Mesothelial cell of epicardium (in vitro differentiated cells): ENCODE measurements around the gene DENND4C. TPM values are rescaled to one million over a fixed set of nuclear protein-coding genes. Genes with fewer than 3 reads are reported as not detected.
"Not testable (repeated sequence)": the region's sequence is repeated elsewhere in the genome, so short reads cannot be mapped to it uniquely, and the experiment has no call there.

Experiments
- DNase-seq, 2 experiments: peaks; one replicate each; pipeline ENCODE4 v3.0.0; 2021; ENCODE audit warnings: low spot score in 2 of 2; ENCODE audit not compliant: unreplicated experiment in 2 of 2
- H3K27ac Mint-ChIP-seq: 2 replicates; pipeline ENCODE4 v1.8.0; 2021; ENCODE audit warnings: mixed read lengths
- H3K27me3 Mint-ChIP-seq: 2 replicates; pipeline ENCODE4 v1.8.0; 2021; ENCODE audit warnings: low read depth, mixed read lengths
- H3K36me3 Mint-ChIP-seq: 2 replicates; pipeline ENCODE4 v1.8.0; 2021; ENCODE audit warnings: mixed read lengths
- H3K4me1 Mint-ChIP-seq: 2 replicates; pipeline ENCODE4 v1.8.0; 2021; ENCODE audit warnings: mixed read lengths
- H3K4me3 Mint-ChIP-seq: 2 replicates; pipeline ENCODE4 v1.8.0; 2021; ENCODE audit warnings: mild to moderate bottlenecking, moderate library complexity, mixed read lengths
- H3K9me3 Mint-ChIP-seq: 2 replicates; pipeline ENCODE4 v1.8.0; 2021; ENCODE audit warnings: mixed read lengths
- CTCF ChIP-seq: fragments of 200-600 bp; sonication (generic); IDR thresholded peaks from one replicate; pipeline ENCODE4 v1.5.0; 2021; ENCODE audit warnings: antibody characterized with exemption; ENCODE audit not compliant: unreplicated experiment
- total RNA-seq: library from RNA; stranded (reverse); gene quantifications from 3 replicates; pipeline ENCODE4 v1.2.1, GENCODE V29; 2021

DENND4C gene
- total RNA-seq, 1 donor from 2014 or later = 73.9 TPM

GRCh38 chr9:19255821-19256220 is 25.3 kb downstream of the DENND4C start:
- no peak overlapping the region for H3K27ac Mint-ChIP-seq
- H3K27me3 Mint-ChIP-seq = no peaks in the 10 kb centered on the region
- no peak for DNase-seq
- H3K9me3 Mint-ChIP-seq = peaks cover 8% of the 10 kb centered on the region
- no peak overlapping the region for H3K4me3 Mint-ChIP-seq
- peaks cover 5% of the 10 kb centered on the region for H3K36me3 Mint-ChIP-seq
- peaks cover 18% of the 10 kb centered on the region for H3K4me1 Mint-ChIP-seq
- no peak for TF ChIP-seq CTCF

- peaks cover 11% of the 10 kb centered on the region for H3K36me3 Mint-ChIP-seq
- DNase-seq, H3K27ac Mint-ChIP-seq, H3K9me3 Mint-ChIP-seq, H3K27me3 Mint-ChIP-seq, H3K4me1 Mint-ChIP-seq, H3K4me3 Mint-ChIP-seq: not testable (repeated sequence)
Measured at GRCh38 chr9:19259665-19260255, 29.3 kb downstream of the DENND4C start.

GRCh38 chr9:19265602-19266001 is 35.1 kb downstream of the DENND4C start:
- not testable (repeated sequence) for H3K4me1 Mint-ChIP-seq, H3K4me3 Mint-ChIP-seq, H3K27ac Mint-ChIP-seq, DNase-seq, H3K27me3 Mint-ChIP-seq
- H3K9me3 Mint-ChIP-seq = peaks cover 21% of the 10 kb centered on the region
- peaks cover 40% of the 10 kb centered on the region for H3K36me3 Mint-ChIP-seq

- Mint-ChIP-seq H3K36me3 (peaks cover 44% of the 10 kb centered on the region), H3K9me3 (peaks cover 25% of the 10 kb centered on the region)
- H3K4me3 Mint-ChIP-seq = not testable (repeated sequence)
Measured at GRCh38 chr9:19266778-19267384, 36.4 kb downstream of the DENND4C start.

GRCh38 chr9:19269582-19269981 is 39.1 kb downstream of the DENND4C start:
- peaks cover 3% of the 10 kb centered on the region for H3K4me1 Mint-ChIP-seq
- no peak for DNase-seq
- peaks cover 44% of the 10 kb centered on the region for H3K36me3 Mint-ChIP-seq
- no peak overlapping the region for H3K27ac Mint-ChIP-seq
- TF ChIP-seq CTCF = no peak
- H3K9me3 Mint-ChIP-seq = peaks cover 25% of the 10 kb centered on the region
- H3K27me3 Mint-ChIP-seq = no peaks in the 10 kb centered on the region
- no peak overlapping the region for H3K4me3 Mint-ChIP-seq

More at GRCh38 chr9:19266778-19267384, 36.4 kb downstream of the DENND4C start:
- DNase-seq, H3K4me1 Mint-ChIP-seq, H3K27ac Mint-ChIP-seq, H3K27me3 Mint-ChIP-seq: not testable (repeated sequence)

GRCh38 chr9:19270421-19270949 is 40.0 kb downstream of the DENND4C start:
- TF ChIP-seq CTCF = no peak
- peaks cover 42% of the 10 kb centered on the region for H3K36me3 Mint-ChIP-seq
- H3K4me3 Mint-ChIP-seq = no peak overlapping the region
- H3K27ac Mint-ChIP-seq = no peak overlapping the region
- H3K27me3 Mint-ChIP-seq = no peaks in the 10 kb centered on the region
- no peak for DNase-seq
- H3K4me1 Mint-ChIP-seq = peaks cover 3% of the 10 kb centered on the region
- peaks cover 25% of the 10 kb centered on the region for H3K9me3 Mint-ChIP-seq

- no peak for DNase-seq
- no peaks in the 10 kb centered on the region for H3K27me3 Mint-ChIP-seq
- no peak overlapping the region for H3K27ac Mint-ChIP-seq
- H3K9me3 Mint-ChIP-seq = peaks cover 25% of the 10 kb centered on the region
- H3K36me3 Mint-ChIP-seq = peaks cover 43% of the 10 kb centered on the region
- no peak overlapping the region for H3K4me3 Mint-ChIP-seq
- peaks cover 3% of the 10 kb centered on the region for H3K4me1 Mint-ChIP-seq
- TF ChIP-seq CTCF = no peak
Measured at GRCh38 chr9:19271081-19271480, 40.6 kb downstream of the DENND4C start.
